Measurements from ENCODE around the gene RPUSD3. TPM values are rescaled to one million over a fixed set of nuclear protein-coding genes. Genes with fewer than 3 reads are reported as not detected.

RPUSD3 gene
- total and polyA plus RNA-seq, 2 of the 4 experiments (the other 2 are of a cell fraction) = 30.3 to 49.4 TPM

DNA sequence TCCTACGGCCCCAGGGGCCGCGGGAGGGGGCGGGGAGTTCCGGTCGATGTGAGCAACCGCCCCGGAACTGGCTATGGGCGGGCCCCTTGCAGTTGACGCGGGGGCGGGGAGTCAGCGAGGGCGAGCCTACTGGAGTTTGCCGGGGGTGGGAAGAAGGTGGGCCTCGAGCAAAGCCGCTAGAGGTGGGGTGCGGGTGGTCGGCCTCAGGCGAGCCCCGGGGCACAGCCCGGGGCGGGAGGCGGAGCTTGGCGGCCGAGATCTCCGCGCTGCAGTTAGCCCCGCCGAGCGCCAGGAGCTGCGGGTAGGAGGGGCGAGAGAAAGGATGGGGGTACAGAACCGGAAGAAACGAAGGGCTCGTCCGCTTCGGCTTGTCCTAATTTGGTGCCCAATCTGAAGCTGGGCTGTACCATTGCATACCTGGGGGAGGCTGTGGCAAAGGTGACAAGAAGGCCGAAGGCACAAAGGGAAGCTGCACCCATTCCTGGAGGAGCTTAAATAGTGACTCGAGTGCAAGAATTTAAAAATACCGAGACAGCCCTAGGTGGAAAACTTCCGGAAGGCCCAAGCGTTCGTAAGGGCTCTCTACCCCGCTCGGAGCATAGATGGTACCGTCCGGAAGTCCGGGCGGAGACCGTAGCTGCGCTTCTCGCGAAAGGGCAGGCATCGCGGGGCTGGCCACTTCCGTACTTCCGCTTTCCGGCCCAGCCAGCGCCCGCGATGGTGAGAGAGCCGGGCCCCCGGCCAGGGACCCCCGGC lies 51.2 kb downstream of the RPUSD3 start, which contains the start of the genes ARPC4 and TADA3:
ARPC4 (plus strand) TSS at position 678 of the 756 bp plus-strand sequence; CDS start at position 718, 40 bp downstream.
TADA3 (minus strand) TSS at position 69 of the 756 bp plus-strand sequence. CDS start 1,007 bp downstream, outside the sequence.
- Histone ChIP-seq H4K5ac (ENCODE audit: low read depth, low read length) (peak within 1 kb of the TSS; percentile 92), H3K4me2 (ENCODE audit: low read depth, low read length) (peak within 1 kb of the TSS; percentile 94), H2BK120ac (ENCODE audit: low read depth, low read length) (peak within 1 kb of the TSS; percentile 100), H2BK5ac (ENCODE audit: low read depth, low read length, poor library complexity, severe bottlenecking) (peak within 1 kb of the TSS; percentile 95), H4K8ac (ENCODE audit: low read depth in 2 of 2, low read length in 2 of 2) (peak within 1 kb of the TSS; percentile 88 to 100), H3K4ac (ENCODE audit: low read depth, low read length) (peak within 1 kb of the TSS; percentile 100), H4K91ac (ENCODE audit: insufficient read depth, low read depth, low read length) (peak within 1 kb of the TSS; percentile 99), H3K79me1 (ENCODE audit: low read depth in 1 of 2, low read length in 2 of 2) (peaks cover 34 to 54% of the 10 kb centered on the region in 2 experiments), H2AK9ac (replicated peaks; ENCODE audit: low read depth, low read length, poor library complexity) (peak within 1 kb of the TSS; percentile 95), H3K4me1 (ENCODE audit: control insufficient read depth, insufficient read depth, low read length) (peaks cover 9% of the 10 kb centered on the region), H4K20me1 (ENCODE audit: insufficient read depth, low read length) (peaks cover 25% of the 10 kb centered on the region; the same call in 1 of the 2 replicates), H3K4me3 (ENCODE audit: insufficient read depth, low read depth, low read length) (peak within 1 kb of the TSS; percentile 88), H2BK20ac (ENCODE audit: low read depth, low read length) (peak within 1 kb of the TSS; percentile 99), H2AK5ac (ENCODE audit: low read depth, low read length) (peak within 1 kb of the TSS; percentile 100), H3K14ac (replicated peaks; ENCODE audit: low read depth, low read length) (peak within 1 kb of the TSS; percentile 100), H3K36me3 (ENCODE audit: control insufficient read depth, insufficient read depth, low read length) (peaks cover 31% of the 10 kb centered on the region), H3K9me1 (ENCODE audit: insufficient read depth, low read length) (peaks cover 19% of the 10 kb centered on the region), H2AFZ (replicated peaks; ENCODE audit: low read length, poor library complexity) (peak within 1 kb of the TSS; percentile 94), H3K9ac (ENCODE audit: low read depth, low read length) (peak within 1 kb of the TSS; percentile 96), H3K27me3 (ENCODE audit: control insufficient read depth, insufficient read depth, low read length) (no peaks in the 10 kb centered on the region), H3K56ac (ENCODE audit: extremely low read depth, insufficient read depth, low read length) (peak within 1 kb of the TSS; percentile 100), H3K27ac (ENCODE audit: insufficient read depth, low read length) (peak within 1 kb of the TSS; percentile 95), H3K23ac (ENCODE audit: low read depth, low read length) (peak within 1 kb of the TSS; percentile 99), H2BK15ac (ENCODE audit: low read depth, low read length) (peak within 1 kb of the TSS; percentile 95), H3K18ac (ENCODE audit: low read depth, low read length) (peak within 1 kb of the TSS; percentile 92), H3K9me3 (ENCODE audit: control insufficient read depth, insufficient read depth, low read length) (no peaks in the 10 kb centered on the region)
- ChIA-PET POLR2A (ENCODE audit: unreplicated experiment) (interaction anchor here (0.5 kb wide), 1 partner anchor 34 kb away, joined by 3 read pairs; no protein-coding TSS in a partner anchor), CTCF (interaction anchor here (0.9 kb wide), 1 partner anchor 77 kb away, joined by 5 read pairs; no protein-coding TSS in a partner anchor)
- in situ Hi-C loops (cut with MboI; ENCODE audit: low sequenced_read_pairs) = no loop called here
- intact Hi-C loops (cut with micrococcal nuclease) = loop anchor here (5.0 kb wide), 1 partner anchor 60 kb away; the partner anchor contains the start of gene BRPF1
- dilution Hi-C loops (cut with HindIII; ENCODE audit: low sequenced_read_pairs, unreplicated experiment) = no loop called here
- no TSS peak for BruUV-seq (replicated peaks)
- TF ChIP-seq POLR2A (IDR thresholded peaks at IDR 0.05; ENCODE audit: low read depth, low read length) (peak; percentile 94), BHLHE40 (IDR thresholded peaks at IDR 0.05; ENCODE audit: low read depth, low read length) (peak; percentile 98), MAZ (IDR thresholded peaks at IDR 0.05; ENCODE audit: borderline replicate concordance, low read depth, low read length) (peak; percentile 78), FOS (IDR thresholded peaks at IDR 0.05; ENCODE audit: low read depth, low read length) (no peak), CHD1 (IDR thresholded peaks at IDR 0.05; ENCODE audit: low read depth, low read length) (peak; percentile 100; the same call in 1 of the 2 replicates)
- TF ChIP-seq, protein P1, sequence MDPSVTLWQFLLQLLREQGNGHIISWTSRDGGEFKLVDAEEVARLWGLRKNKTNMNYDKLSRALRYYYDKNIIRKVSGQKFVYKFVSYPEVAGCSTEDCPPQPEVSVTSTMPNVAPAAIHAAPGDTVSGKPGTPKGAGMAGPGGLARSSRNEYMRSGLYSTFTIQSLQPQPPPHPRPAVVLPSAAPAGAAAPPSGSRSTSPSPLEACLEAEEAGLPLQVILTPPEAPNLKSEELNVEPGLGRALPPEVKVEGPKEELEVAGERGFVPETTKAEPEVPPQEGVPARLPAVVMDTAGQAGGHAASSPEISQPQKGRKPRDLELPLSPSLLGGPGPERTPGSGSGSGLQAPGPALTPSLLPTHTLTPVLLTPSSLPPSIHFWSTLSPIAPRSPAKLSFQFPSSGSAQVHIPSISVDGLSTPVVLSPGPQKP (IDR thresholded peaks at IDR 0.05; ENCODE audit: borderline replicate concordance, low read depth, low read length) = peak; percentile 86; the same call in 1 of the 2 replicates
- TF ChIP-seq, protein P2, sequence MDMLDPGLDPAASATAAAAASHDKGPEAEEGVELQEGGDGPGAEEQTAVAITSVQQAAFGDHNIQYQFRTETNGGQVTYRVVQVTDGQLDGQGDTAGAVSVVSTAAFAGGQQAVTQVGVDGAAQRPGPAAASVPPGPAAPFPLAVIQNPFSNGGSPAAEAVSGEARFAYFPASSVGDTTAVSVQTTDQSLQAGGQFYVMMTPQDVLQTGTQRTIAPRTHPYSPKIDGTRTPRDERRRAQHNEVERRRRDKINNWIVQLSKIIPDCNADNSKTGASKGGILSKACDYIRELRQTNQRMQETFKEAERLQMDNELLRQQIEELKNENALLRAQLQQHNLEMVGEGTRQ (IDR thresholded peaks at IDR 0.05; ENCODE audit: low read depth, low read length) = no peak
- DNase-seq (peak; percentile 96), ATAC-seq (ENCODE audit: low read depth) (peak; percentile 89)
- WGBS, 2 experiments (ENCODE audit: extremely low coverage in 2 of 2, insufficient read length in 1 of 2) = 0% methylated on average over 15 of the region's 65 CpGs; no CpG with 5 or more reads in 1 of the 2 experiments
